NB4 (cell line): ENCODE results near the gene RAB5IF.

Experiments used
- DNase-seq: peaks from one replicate; pipeline ENCODE4 v3.0.0; 2010; ENCODE audit warnings: low read depth
- H3K4me3 ChIP-seq: one replicate; pipeline ENCODE4 v1.5.1; 2011; ENCODE audit warnings: mild to moderate bottlenecking, low read depth, low read length, moderate library complexity
- MAX ChIP-seq: IDR thresholded peaks from 2 replicates; pipeline ENCODE4 v1.6.1; 2011; ENCODE audit warnings: low read depth, low read length
- MYC ChIP-seq: IDR thresholded peaks from 2 replicates; pipeline ENCODE4 v1.6.1; 2011; ENCODE audit warnings: low read depth, low read length
- POLR2A ChIP-seq: IDR thresholded peaks from 2 replicates; pipeline ENCODE4 v1.6.1; 2011; ENCODE audit warnings: mild to moderate bottlenecking; ENCODE audit not compliant: insufficient read length; ENCODE audit errors: extremely low read depth
- TF ChIP-seq, protein P1 (sequence below): IDR thresholded peaks from one replicate; pipeline ENCODE4 v1.5.1; 2012; ENCODE audit warnings: low read depth, low read length

The RAB5IF gene

DNA sequence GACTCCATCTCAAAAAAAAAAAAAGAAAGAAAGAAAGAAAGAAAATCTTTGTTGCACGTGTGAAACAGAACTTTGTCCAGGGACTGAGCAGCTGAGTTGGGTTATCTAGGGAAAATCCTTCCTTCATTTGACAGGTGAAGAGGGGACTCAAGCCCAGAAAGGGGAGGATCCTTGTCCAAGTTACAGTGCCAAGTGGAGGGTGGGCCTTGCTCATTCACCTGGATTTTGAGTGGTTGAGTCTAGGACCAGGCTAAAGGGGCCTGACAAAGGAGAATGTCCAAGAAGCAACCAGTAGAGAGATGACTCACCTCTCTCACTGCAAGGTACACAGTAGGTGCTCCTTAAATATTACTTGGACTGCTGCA, 29.5 kb upstream of the RAB5IF start:
- TF ChIP-seq POLR2A (no peak), MAX (no peak), MYC (no peak)
- TF ChIP-seq, protein P1, sequence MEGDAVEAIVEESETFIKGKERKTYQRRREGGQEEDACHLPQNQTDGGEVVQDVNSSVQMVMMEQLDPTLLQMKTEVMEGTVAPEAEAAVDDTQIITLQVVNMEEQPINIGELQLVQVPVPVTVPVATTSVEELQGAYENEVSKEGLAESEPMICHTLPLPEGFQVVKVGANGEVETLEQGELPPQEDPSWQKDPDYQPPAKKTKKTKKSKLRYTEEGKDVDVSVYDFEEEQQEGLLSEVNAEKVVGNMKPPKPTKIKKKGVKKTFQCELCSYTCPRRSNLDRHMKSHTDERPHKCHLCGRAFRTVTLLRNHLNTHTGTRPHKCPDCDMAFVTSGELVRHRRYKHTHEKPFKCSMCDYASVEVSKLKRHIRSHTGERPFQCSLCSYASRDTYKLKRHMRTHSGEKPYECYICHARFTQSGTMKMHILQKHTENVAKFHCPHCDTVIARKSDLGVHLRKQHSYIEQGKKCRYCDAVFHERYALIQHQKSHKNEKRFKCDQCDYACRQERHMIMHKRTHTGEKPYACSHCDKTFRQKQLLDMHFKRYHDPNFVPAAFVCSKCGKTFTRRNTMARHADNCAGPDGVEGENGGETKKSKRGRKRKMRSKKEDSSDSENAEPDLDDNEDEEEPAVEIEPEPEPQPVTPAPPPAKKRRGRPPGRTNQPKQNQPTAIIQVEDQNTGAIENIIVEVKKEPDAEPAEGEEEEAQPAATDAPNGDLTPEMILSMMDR: no peak
- no peak for DNase-seq
- H3K4me3 ChIP-seq: peak overlapping the region; percentile 21

- no peak for DNase-seq
- TF ChIP-seq POLR2A: no peak
- no peak for TF ChIP-seq MYC
- no peak for TF ChIP-seq MAX
- TF ChIP-seq, protein P1: no peak
- no peak overlapping the region for H3K4me3 ChIP-seq
Observed at GRCh38 chr20:36578356-36579041, 27.1 kb upstream of the RAB5IF start.

DNA sequence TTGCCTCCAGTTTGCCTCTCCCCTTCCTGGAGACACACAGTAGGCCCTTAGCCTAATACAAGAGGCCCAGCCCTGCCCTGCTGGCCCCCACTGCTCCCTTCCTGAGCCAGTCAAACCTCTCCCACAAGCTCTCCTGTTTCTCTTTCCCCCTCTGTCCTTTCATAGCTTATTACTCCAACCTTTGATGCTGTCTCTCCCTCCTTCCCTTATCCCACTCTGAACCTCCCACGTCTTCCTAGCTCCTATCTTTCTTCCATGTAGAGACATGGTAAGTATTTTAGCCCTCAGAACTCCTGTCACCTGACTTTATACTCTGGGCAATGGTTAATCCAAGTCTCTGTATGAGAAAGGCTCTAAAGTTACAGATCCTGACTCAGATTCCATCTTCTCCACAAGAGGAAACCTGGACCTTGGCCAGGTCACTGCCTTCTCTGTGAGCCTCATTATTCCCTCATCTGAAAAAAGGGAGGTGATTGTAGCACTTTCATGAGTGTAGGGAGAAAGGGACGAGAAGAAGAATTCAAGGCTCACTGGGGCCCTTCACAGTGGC, 25.5 kb upstream of the RAB5IF start:
- no peak overlapping the region for H3K4me3 ChIP-seq
- TF ChIP-seq, protein P1: no peak
- TF ChIP-seq POLR2A (no peak), MYC (no peak), MAX (no peak)
- no peak for DNase-seq

GRCh38 chr20:36582322-36582721, 23.3 kb upstream of the RAB5IF start:
- no peak overlapping the region for H3K4me3 ChIP-seq
- no peak for DNase-seq
- TF ChIP-seq POLR2A (no peak), MAX (no peak), MYC (no peak)
- TF ChIP-seq, protein P1: no peak

GRCh38 chr20:36582821-36583220, 22.8 kb upstream of the RAB5IF start:
- TF ChIP-seq POLR2A: no peak
- TF ChIP-seq MYC: no peak
- H3K4me3 ChIP-seq: no peak overlapping the region
- DNase-seq: no peak

GRCh38 chr20:36584018-36584481, 21.5 kb upstream of the RAB5IF start:
- DNase-seq: no peak
- no peak overlapping the region for H3K4me3 ChIP-seq
- no peak for TF ChIP-seq MYC
- TF ChIP-seq, protein P1: no peak
